HepG2 (cell line): ENCODE measurements around the gene WDR81. TPM values are rescaled to one million over a fixed set of nuclear protein-coding genes. Genes with fewer than 3 reads are reported as not detected.

Experiments
- ARID4A ChIP-seq: sonication (generic); formaldehyde crosslinking; IDR thresholded peaks from 2 replicates; pipeline ENCODE4 v1.5.0; 2020; ENCODE audit warnings: mild to moderate bottlenecking, missing genetic modification reagents, borderline replicate concordance
- CCAR2 ChIP-seq: fragments of 200-400 bp; formaldehyde crosslinking; optimal IDR thresholded peaks from 2 replicates; pipeline ENCODE3; 2018; ENCODE audit warnings: low read depth, mild to moderate bottlenecking, low read length, moderate library complexity
- CENPT ChIP-seq: sonication (generic); formaldehyde crosslinking; IDR thresholded peaks from 2 replicates; pipeline ENCODE4 v1.8.0; 2022; ENCODE audit warnings: low read depth, mild to moderate bottlenecking, moderate library complexity, missing genetic modification reagents
- HNRNPH1 ChIP-seq: fragments of 200-400 bp; formaldehyde crosslinking; optimal IDR thresholded peaks from 2 replicates; pipeline ENCODE3; 2017; ENCODE audit warnings: mild to moderate bottlenecking, low read depth, low read length
- KLF11 ChIP-seq: IDR thresholded peaks from 2 replicates; pipeline ENCODE4 v1.6.1; 2016; ENCODE audit warnings: missing compliant biosample characterization
- MXI1 ChIP-seq: IDR thresholded peaks from 3 replicates; pipeline ENCODE4 v1.6.1; 2012; ENCODE audit warnings: low read depth, low read length, inconsistent platforms, borderline replicate concordance
- RBAK ChIP-seq: sonication (generic); formaldehyde crosslinking; IDR thresholded peaks from 2 replicates; pipeline ENCODE4 v1.5.1; 2020; ENCODE audit warnings: mild to moderate bottlenecking, missing genetic modification reagents
- RBFOX2 ChIP-seq: fragments of 200-400 bp; formaldehyde crosslinking; IDR thresholded peaks from 2 replicates; pipeline ENCODE4 v1.6.1; 2017; ENCODE audit warnings: low read depth, mild to moderate bottlenecking, low read length
- SCMH1 ChIP-seq: sonication (generic); formaldehyde crosslinking; IDR thresholded peaks from 2 replicates; pipeline ENCODE4 v1.9.0; 2021; ENCODE audit warnings: missing genetic modification reagents, mild to moderate bottlenecking, borderline replicate concordance
- SIN3B ChIP-seq: fragments of 150-350 bp; IDR thresholded peaks from 2 replicates; pipeline ENCODE4 v1.6.1; 2014; ENCODE audit warnings: low read length
- SP140L ChIP-seq: sonication (generic); formaldehyde crosslinking; IDR thresholded peaks from 2 replicates; pipeline ENCODE4 v1.4.0; 2020; ENCODE audit warnings: missing genetic modification reagents, borderline replicate concordance
- ZFP82 ChIP-seq: sonication (generic); formaldehyde crosslinking; IDR thresholded peaks from 2 replicates; pipeline ENCODE4 v1.5.1; 2020; ENCODE audit warnings: mild to moderate bottlenecking, missing genetic modification reagents, borderline replicate concordance
- ZFP91 ChIP-seq: sonication (generic); formaldehyde crosslinking; IDR thresholded peaks from 2 replicates; pipeline ENCODE4 v1.9.0; 2022; ENCODE audit warnings: missing genetic modification reagents, mild to moderate bottlenecking, borderline replicate concordance
- ZNF160 ChIP-seq: sonication (generic); formaldehyde crosslinking; IDR thresholded peaks from 2 replicates; pipeline ENCODE4 v1.8.0; 2022; ENCODE audit warnings: mild to moderate bottlenecking, inconsistent platforms, missing genetic modification reagents
- ZNF350 ChIP-seq: sonication (generic); formaldehyde crosslinking; IDR thresholded peaks from 2 replicates; pipeline ENCODE4 v1.4.0; 2020; ENCODE audit warnings: mild to moderate bottlenecking, low read depth, missing genetic modification reagents, borderline replicate concordance
- ZNF75D ChIP-seq: sonication (generic); formaldehyde crosslinking; IDR thresholded peaks from 2 replicates; pipeline ENCODE4 v1.8.1; 2023; ENCODE audit warnings: missing genetic modification reagents, mild to moderate bottlenecking, borderline replicate concordance
- ZSCAN9 ChIP-seq: IDR thresholded peaks from 2 replicates; pipeline ENCODE4 v1.6.1; 2016; ENCODE audit warnings: borderline replicate concordance
- polyA plus RNA-seq, 8 experiments: library from polyadenylated mRNA; depleted of rRNA in 3 of 8; stranded (reverse) in 7 of 8; unstranded in 1 of 8; fragments of >200 nt; fragmentation: Illumina TruSeq in 4 of 8; extraction: Trizol in 4 of 8; gene quantifications; 2 replicates each; pipeline versions ENCODE4 v1.2.1 to v1.2.3, GENCODE V29; 2011 to 2016; ENCODE audit warnings: low read depth in 4 of 8, missing spikeins in 1 of 8, mixed read lengths in 1 of 8; ENCODE audit not compliant: insufficient read depth in 1 of 8
- total RNA-seq, 5 experiments: library from RNA; depleted of rRNA; stranded (reverse); fragments of >200 nt; fragmentation: Illumina TruSeq; extraction: Trizol; gene quantifications; 2 replicates each; pipeline ENCODE4 v1.2.3, GENCODE V29; 2016; ENCODE audit warnings: low read depth in 1 of 5
- TF ChIP-seq, protein P1 (sequence below): sonication (generic); formaldehyde crosslinking; IDR thresholded peaks from 2 replicates; pipeline ENCODE4 v1.9.0; 2021; ENCODE audit warnings: missing genetic modification reagents, borderline replicate concordance
- TF ChIP-seq, protein P2 (sequence below): sonication (generic); formaldehyde crosslinking; IDR thresholded peaks from 2 replicates; pipeline ENCODE4 v1.4.0; 2020; ENCODE audit warnings: missing genetic modification reagents

Gene WDR81
- total and polyA plus RNA-seq, 2 of the 13 experiments (the other 11 are each of a cell fraction or from before 2014, with no cell fraction given), result 9.1 to 16.7 TPM

- TF ChIP-seq ARID4A (CRISPR knock-in tag) (0 out of 2 replicates have a peak, but pooled peaks have one; percentile 15), ZFP82 (no peak), ZNF75D (no peak), MXI1 (no peak), CENPT (CRISPR knock-in tag) (no peak), ZNF350 (CRISPR knock-in tag) (no peak), KLF11 (CRISPR knock-in tag) (no peak), HNRNPH1 (no peak), SIN3B (no peak), CCAR2 (no peak), RBFOX2 (peak; percentile 74), ZNF160 (CRISPR knock-in tag) (no peak), RBAK (CRISPR knock-in tag) (no peak), ZFP91 (CRISPR knock-in tag) (peak; percentile 21; the same call in 1 of the 2 replicates), ZSCAN9 (CRISPR knock-in tag) (no peak), SCMH1 (CRISPR knock-in tag) (no peak), SP140L (no peak)
- TF ChIP-seq, protein P1, sequence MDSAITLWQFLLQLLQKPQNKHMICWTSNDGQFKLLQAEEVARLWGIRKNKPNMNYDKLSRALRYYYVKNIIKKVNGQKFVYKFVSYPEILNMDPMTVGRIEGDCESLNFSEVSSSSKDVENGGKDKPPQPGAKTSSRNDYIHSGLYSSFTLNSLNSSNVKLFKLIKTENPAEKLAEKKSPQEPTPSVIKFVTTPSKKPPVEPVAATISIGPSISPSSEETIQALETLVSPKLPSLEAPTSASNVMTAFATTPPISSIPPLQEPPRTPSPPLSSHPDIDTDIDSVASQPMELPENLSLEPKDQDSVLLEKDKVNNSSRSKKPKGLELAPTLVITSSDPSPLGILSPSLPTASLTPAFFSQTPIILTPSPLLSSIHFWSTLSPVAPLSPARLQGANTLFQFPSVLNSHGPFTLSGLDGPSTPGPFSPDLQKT (CRISPR knock-in tag), result no peak
- TF ChIP-seq, protein P2, sequence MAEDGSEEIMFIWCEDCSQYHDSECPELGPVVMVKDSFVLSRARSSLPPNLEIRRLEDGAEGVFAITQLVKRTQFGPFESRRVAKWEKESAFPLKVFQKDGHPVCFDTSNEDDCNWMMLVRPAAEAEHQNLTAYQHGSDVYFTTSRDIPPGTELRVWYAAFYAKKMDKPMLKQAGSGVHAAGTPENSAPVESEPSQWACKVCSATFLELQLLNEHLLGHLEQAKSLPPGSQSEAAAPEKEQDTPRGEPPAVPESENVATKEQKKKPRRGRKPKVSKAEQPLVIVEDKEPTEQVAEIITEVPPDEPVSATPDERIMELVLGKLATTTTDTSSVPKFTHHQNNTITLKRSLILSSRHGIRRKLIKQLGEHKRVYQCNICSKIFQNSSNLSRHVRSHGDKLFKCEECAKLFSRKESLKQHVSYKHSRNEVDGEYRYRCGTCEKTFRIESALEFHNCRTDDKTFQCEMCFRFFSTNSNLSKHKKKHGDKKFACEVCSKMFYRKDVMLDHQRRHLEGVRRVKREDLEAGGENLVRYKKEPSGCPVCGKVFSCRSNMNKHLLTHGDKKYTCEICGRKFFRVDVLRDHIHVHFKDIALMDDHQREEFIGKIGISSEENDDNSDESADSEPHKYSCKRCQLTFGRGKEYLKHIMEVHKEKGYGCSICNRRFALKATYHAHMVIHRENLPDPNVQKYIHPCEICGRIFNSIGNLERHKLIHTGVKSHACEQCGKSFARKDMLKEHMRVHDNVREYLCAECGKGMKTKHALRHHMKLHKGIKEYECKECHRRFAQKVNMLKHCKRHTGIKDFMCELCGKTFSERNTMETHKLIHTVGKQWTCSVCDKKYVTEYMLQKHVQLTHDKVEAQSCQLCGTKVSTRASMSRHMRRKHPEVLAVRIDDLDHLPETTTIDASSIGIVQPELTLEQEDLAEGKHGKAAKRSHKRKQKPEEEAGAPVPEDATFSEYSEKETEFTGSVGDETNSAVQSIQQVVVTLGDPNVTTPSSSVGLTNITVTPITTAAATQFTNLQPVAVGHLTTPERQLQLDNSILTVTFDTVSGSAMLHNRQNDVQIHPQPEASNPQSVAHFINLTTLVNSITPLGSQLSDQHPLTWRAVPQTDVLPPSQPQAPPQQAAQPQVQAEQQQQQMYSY (CRISPR knock-in tag), result no peak
Observed at GRCh38 chr17:1755252-1755826, 30.8 kb downstream of the WDR81 start (continued).
